ENCODE results near the gene OR6J1. TPM values are rescaled to one million over a fixed set of nuclear protein-coding genes. Genes with fewer than 3 reads are reported as not detected.

OR6J1 gene
- total RNA-seq, 1 experiment from 2014 or later = not detected

DNA sequence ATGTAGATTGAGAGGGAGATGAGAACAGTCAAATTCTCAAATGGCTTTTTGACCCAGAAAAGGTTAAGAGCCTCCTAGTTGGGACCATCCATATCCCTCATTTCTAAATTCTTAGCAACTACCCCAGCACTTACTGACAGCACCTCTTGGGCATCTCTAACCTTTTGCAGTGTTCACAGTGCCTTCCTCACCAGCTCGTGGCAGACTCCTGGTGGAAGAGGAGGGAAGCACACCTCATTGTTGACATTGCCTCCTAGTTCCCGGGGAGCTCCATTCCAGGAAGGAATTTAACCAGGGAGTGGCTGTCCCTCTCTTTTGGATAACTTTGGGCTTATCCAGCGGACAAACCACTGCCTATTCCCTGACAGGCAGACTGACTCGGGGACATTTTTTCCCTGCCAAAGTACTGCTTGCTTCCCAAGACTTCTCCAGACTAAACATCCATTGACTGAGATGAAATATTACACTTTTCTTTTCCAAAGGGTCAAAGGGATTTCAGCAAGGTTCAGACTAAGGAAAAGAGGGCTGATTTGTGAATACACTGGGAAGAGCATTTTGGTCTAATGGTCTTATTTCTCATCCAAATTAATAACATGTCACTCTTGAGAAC is 9.0 kb upstream of the OR6J1 start:
- no peak for TF ChIP-seq EZH2 (IDR thresholded peaks at IDR 0.05; ENCODE audit: borderline replicate concordance, low read depth, low read length, poor library complexity, severe bottlenecking)
- TF ChIP-seq, protein P1, sequence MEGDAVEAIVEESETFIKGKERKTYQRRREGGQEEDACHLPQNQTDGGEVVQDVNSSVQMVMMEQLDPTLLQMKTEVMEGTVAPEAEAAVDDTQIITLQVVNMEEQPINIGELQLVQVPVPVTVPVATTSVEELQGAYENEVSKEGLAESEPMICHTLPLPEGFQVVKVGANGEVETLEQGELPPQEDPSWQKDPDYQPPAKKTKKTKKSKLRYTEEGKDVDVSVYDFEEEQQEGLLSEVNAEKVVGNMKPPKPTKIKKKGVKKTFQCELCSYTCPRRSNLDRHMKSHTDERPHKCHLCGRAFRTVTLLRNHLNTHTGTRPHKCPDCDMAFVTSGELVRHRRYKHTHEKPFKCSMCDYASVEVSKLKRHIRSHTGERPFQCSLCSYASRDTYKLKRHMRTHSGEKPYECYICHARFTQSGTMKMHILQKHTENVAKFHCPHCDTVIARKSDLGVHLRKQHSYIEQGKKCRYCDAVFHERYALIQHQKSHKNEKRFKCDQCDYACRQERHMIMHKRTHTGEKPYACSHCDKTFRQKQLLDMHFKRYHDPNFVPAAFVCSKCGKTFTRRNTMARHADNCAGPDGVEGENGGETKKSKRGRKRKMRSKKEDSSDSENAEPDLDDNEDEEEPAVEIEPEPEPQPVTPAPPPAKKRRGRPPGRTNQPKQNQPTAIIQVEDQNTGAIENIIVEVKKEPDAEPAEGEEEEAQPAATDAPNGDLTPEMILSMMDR (conservative IDR thresholded peaks at IDR 0.05; ENCODE audit: low read depth, low read length) = peak; percentile 89
- DNase-seq (ENCODE audit: low spot score) = peak; percentile 80
- BruUV-seq (replicated peaks) = no TSS peak
- no peaks in the 10 kb centered on the region for H3K9me3 ChIP-seq (ENCODE audit: low read depth, low read length, poor library complexity, severe bottlenecking)
- POLR2A ChIA-PET (ENCODE audit: low non-redundant PET) = no interaction called here
- intact Hi-C loops (cut with micrococcal nuclease; ENCODE audit: unreplicated experiment) = loop anchor here (1.0 to 10.0 kb wide), 4 partner anchors 83 to 348 kb away; no protein-coding TSS in a partner anchor
- CTCF ChIA-PET = interaction anchor here (0.5 to 3.7 kb wide), 10 partner anchors 60 to 305 kb away, joined by 3 to 38 read pairs (median 4); partner anchors contain the start of gene DAD1
- no peak overlapping the region for H3K4me3 ChIP-seq (ENCODE audit: low read depth, low read length, poor library complexity, severe bottlenecking)
- H3K4me1 ChIP-seq (ENCODE audit: insufficient read depth, low read length, poor library complexity, severe bottlenecking) = peaks cover 14% of the 10 kb centered on the region
- H3K27ac ChIP-seq (ENCODE audit: low read depth, low read length, poor library complexity, severe bottlenecking) = no peak overlapping the region
- H3K36me3 ChIP-seq (ENCODE audit: insufficient read depth, low read length, poor library complexity, severe bottlenecking) = no peaks in the 10 kb centered on the region
- H3K27me3 ChIP-seq (replicated peaks; ENCODE audit: insufficient read depth, low read depth, low read length, poor library complexity) = no peaks in the 10 kb centered on the region

DNA sequence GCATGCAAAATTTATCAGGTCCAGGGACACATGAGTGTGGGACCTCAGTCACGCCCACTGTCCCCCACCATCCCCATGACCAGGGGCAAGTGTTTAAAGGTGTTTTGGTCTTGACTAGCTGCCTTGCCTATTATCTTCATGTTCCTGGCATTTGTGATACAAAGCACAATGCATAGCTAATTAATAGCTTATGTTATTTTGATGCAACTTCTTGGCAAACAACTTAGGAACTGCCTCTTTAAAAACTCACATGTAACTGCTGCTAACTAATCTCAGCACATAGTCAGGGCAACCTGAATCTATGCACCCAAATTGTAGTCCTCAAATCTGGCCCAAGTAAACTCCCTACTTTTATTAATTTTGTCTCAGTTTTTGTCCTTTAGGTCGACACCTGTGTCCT is 7.4 kb upstream of the OR6J1 start:
- intact Hi-C loops (cut with micrococcal nuclease; ENCODE audit: unreplicated experiment) = loop anchor here (10.0 kb wide), 1 partner anchor 347 kb away; no protein-coding TSS in a partner anchor
- ChIA-PET CTCF (interaction anchor here (0.5 to 3.7 kb wide), 3 partner anchors 81 to 200 kb away, joined by 5 to 38 read pairs (median 7); no protein-coding TSS in a partner anchor), POLR2A (ENCODE audit: low non-redundant PET) (interaction anchor here (0.6 to 0.8 kb wide), 2 partner anchors 53 to 199 kb away, joined by 3 to 4 read pairs; no protein-coding TSS in a partner anchor)
- H3K36me3 ChIP-seq (ENCODE audit: insufficient read depth, low read length, poor library complexity, severe bottlenecking) = no peaks in the 10 kb centered on the region
- no TSS peak for BruUV-seq (replicated peaks)
- DNase-seq (ENCODE audit: low spot score) = no peak
- no peak overlapping the region for H3K4me3 ChIP-seq (ENCODE audit: low read depth, low read length, poor library complexity, severe bottlenecking)
- H3K9me3 ChIP-seq (ENCODE audit: low read depth, low read length, poor library complexity, severe bottlenecking) = no peaks in the 10 kb centered on the region
- H3K4me1 ChIP-seq (ENCODE audit: insufficient read depth, low read length, poor library complexity, severe bottlenecking) = peaks cover 6% of the 10 kb centered on the region
- H3K27me3 ChIP-seq (replicated peaks; ENCODE audit: insufficient read depth, low read depth, low read length, poor library complexity) = no peaks in the 10 kb centered on the region
- no peak overlapping the region for H3K27ac ChIP-seq (ENCODE audit: low read depth, low read length, poor library complexity, severe bottlenecking)
- no peak for TF ChIP-seq EZH2 (IDR thresholded peaks at IDR 0.05; ENCODE audit: borderline replicate concordance, low read depth, low read length, poor library complexity, severe bottlenecking)
- TF ChIP-seq, protein P1 (conservative IDR thresholded peaks at IDR 0.05; ENCODE audit: low read depth, low read length) = no peak

DNA sequence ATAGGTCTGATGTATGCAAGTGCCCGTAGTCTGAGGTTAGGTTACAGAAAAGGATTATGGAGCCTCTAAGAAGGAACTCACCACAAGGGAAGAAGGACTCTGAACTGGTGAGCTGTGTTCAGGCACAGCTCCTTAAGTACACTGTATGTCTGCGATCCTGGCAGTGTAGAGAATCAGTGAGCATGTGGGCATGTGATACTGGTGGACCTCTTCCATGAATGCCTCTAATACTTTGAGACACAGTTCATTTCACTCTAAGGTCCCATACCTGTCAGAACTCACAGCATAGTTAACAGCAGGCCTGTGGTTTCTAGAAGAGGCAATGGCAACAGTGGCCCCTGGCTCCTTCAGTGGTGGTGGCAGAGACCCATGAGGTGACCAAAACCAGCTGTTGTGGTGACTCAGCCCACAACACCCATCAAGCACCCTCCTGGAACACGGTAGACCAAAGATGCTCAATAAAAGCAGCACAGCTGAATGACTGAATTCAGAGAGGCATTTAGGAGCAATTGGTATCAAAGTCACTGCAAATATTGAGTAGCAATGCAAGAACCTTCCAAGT is 6.9 kb upstream of the OR6J1 start:
- H3K9me3 ChIP-seq (ENCODE audit: low read depth, low read length, poor library complexity, severe bottlenecking) = no peaks in the 10 kb centered on the region
- no peaks in the 10 kb centered on the region for H3K27me3 ChIP-seq (replicated peaks; ENCODE audit: insufficient read depth, low read depth, low read length, poor library complexity)
- POLR2A ChIA-PET (ENCODE audit: low non-redundant PET) = interaction anchor here (0.6 to 0.8 kb wide), 2 partner anchors 52 to 200 kb away, joined by 3 to 4 read pairs; no protein-coding TSS in a partner anchor
- H3K4me1 ChIP-seq (ENCODE audit: insufficient read depth, low read length, poor library complexity, severe bottlenecking) = peaks cover 9% of the 10 kb centered on the region
- no peaks in the 10 kb centered on the region for H3K36me3 ChIP-seq (ENCODE audit: insufficient read depth, low read length, poor library complexity, severe bottlenecking)
- no peak overlapping the region for H3K27ac ChIP-seq (ENCODE audit: low read depth, low read length, poor library complexity, severe bottlenecking)
- CTCF ChIA-PET = interaction anchor here (0.5 to 3.7 kb wide), 4 partner anchors 56 to 201 kb away, joined by 3 to 38 read pairs (median 6); no protein-coding TSS in a partner anchor
- intact Hi-C loops (cut with micrococcal nuclease; ENCODE audit: unreplicated experiment) = loop anchor here (10.0 kb wide), 1 partner anchor 346 kb away; no protein-coding TSS in a partner anchor
- H3K4me3 ChIP-seq (ENCODE audit: low read depth, low read length, poor library complexity, severe bottlenecking) = no peak overlapping the region
- no peak for TF ChIP-seq EZH2 (IDR thresholded peaks at IDR 0.05; ENCODE audit: borderline replicate concordance, low read depth, low read length, poor library complexity, severe bottlenecking)
- TF ChIP-seq, protein P1 (conservative IDR thresholded peaks at IDR 0.05; ENCODE audit: low read depth, low read length) = no peak
- peak; percentile 41 for DNase-seq (ENCODE audit: low spot score)
- BruUV-seq (replicated peaks) = no TSS peak

All from A673 (cell line).